NCI-H146 (cell line): ENCODE measurements around the gene RPL12.
A peak's percentile ranks its signal among the peaks of the same experiment; 100 is the strongest.
"Not testable (repeated sequence)": the region's sequence is repeated elsewhere in the genome, so short reads cannot be mapped to it uniquely, and the experiment has no call there.

Experiments used
- DNase-seq: peaks from one replicate; lab custom pipeline; 2025; lab: John Stamatoyannopoulos, UW

The RPL12 gene

DNA sequence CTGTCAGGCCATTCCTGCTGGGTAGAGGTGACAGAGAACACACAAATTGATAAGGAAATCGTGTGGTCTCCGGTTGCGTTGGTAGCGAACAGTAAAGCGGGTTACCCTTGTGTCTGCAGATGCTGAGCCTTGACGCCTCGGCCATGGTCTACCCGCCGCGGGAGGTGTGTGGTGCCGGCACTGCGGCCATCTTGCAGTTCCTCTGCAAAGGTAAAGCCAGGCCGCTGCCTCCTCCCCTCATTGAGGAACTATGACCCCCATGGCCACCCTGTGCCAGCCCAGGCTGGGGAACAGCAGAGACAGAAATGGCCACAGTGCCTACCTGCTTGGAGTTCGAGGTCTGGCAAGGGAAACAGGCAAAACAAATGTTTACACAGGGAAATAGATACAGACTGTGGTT lies 16.4 kb upstream of the RPL12 start:
- DNase-seq: no peak

DNA sequence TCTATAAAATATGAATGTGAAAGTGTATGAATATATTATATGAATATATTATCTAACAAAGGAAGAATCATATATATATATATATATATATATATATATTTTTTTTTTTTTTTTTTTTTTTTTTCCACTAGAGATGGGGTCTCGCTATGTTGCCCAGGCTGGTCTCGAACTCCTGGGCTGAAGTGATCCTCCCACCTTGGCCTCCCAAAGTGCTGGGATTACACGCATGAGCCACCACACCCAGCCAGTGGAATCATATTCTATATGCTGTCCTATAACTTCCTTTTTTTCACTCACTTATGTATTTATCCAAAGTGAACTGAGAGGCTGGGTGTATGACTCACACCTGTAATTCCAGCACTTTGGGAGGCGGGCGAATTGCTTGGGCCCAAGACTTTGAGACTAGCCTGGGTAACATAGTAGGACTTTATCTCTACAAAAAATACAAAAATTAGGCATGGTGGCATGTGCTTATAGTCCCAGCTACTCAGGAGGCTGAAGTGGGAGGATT lies 15.3 kb upstream of the RPL12 start:
- DNase-seq: not testable (repeated sequence)

DNA sequence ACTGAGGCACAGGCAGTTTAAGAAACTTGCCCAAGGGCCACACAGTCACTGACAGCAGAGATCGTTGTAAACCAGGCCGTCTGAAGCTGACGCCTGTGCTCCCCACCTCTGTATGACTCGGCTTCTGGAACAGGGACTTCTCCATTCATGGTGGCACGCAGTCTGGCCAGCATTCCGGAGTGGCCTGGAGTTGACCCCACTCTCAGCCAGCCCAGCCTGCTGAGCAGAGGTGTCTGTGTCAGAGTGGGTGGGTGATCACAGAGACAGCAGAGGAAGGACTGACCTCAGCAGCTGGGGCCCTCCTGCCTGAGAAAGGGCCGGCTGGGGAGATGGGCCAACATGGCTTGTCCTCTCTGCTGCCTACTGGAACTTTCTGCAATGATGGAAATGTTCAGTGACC lies 12.7 kb upstream of the RPL12 start:
- DNase-seq: no peak

DNA sequence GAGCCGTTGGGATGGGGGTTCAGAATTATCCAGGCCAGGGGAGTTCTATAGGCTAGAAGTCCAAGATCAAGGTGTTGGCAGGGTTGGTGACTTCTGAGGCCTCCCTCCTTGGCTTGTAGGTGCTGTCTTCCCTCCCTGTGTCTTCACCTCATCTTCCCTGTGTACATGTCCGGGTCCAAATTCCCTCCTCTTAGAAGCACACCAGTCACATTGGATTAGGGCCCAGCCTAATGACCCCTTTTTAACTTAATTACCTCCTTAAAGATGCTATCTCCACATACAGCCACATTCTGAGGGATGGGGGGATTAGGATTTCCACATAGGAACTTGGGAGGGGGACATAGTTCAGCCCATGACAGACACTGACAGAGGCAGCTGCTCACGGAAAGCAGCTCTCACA lies 12.2 kb upstream of the RPL12 start:
- DNase-seq: no peak

DNA sequence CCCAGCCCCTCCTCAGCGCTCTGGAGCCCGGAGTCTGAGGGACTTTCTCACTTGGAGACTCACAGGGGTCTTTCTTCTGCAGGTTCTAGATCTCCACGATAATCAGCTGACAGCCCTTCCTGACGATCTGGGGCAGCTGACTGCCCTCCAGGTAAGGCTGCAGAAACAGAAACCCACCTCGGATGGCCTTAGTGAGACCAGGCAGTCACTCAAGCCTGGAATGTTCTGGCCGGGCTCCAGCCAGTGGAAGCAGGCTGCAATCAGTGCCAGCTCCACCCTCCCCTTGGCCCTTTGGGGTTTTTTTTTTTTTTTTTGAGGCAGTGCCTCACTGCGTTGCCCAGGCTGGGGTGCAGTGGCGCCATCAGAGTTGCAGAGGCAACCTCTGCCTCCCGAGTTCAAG lies 7.7 kb upstream of the RPL12 start:
- DNase-seq: no peak

DNA sequence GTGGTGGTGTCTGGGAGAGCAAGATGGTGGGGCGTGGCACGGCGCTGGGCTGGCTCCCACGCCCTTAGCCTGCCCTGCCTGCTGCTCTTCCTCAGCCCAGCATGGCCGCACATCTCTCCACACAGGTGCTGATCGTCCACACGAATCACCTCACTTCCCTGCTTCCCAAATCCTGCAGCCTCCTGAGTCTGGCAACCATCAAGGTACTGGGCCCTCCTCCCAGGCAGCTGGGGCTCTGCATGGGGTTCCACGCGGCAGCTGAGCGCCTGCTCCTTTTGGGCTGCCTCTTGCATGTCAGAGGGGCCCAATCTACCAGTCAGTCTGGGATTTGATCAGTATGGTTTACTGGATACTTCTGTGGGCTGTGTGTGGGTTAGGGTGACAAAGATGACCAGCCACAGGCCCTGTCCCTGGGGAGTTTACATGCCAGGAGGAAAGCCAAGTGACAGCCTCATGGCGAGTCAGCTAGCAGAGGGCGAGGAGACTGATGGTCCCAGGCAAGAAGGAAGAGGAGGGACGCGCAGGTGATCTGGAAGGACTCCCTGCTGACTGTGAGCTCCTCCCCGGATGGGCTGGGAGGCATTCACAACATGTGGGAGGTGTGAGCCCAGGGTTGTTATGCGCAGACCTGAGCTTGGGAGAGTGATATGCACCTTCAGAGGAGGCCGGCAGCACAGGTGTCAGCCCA lies 6.1 kb upstream of the RPL12 start:
- DNase-seq: no peak

DNA sequence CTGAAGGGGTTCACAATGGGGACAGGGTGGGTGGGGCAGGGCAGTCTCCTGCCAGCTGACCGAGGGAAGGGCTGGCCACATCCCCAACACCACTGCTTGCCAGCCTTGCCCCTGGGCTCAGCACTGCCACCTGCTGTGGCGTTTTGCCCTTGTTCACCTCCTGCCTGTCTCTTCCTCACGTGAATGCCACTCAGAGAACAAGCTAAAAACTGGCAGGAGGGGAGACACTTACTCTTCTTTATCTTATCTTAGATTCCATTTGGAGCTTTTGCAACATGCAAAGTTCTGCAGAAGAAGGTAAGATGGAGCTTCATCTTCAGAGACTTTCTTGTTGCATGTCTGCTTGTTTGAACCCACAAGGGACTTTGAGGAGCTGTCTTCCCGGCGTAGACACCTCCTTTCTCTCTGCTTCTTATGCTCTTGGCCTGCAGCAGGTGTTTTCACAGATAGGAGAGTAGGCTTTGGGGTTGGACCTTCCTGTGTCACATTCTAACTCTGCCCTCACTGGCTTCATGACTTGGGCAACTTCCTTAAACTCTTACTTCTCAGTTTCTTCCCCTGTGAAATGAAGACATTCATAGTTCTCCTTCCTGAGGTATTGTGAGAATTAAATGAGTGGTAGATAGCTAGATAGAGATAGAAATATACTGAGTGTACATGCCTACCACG lies 4.3 kb upstream of the RPL12 start:
- DNase-seq: no peak

DNA sequence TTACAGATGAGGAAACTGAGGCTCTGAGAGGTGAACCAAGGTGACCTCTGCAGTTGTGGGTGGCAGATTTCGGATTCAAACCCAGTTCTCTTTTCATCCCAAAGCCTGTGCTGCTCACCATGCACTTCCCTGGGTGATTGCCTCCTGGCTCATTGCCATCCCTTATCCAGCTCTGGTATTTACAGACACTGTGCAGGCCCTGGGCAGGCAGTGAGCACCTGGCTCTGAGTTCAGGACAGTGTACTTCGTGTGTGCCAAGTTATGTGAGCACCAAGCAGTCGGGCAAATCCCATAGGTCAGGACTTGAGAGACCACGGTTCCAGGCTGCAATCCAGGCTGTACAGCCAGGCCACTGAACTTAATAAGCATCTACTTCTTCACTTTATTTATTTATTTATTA lies 1.5 kb upstream of the RPL12 start:
- DNase-seq: peak; percentile 8

DNA sequence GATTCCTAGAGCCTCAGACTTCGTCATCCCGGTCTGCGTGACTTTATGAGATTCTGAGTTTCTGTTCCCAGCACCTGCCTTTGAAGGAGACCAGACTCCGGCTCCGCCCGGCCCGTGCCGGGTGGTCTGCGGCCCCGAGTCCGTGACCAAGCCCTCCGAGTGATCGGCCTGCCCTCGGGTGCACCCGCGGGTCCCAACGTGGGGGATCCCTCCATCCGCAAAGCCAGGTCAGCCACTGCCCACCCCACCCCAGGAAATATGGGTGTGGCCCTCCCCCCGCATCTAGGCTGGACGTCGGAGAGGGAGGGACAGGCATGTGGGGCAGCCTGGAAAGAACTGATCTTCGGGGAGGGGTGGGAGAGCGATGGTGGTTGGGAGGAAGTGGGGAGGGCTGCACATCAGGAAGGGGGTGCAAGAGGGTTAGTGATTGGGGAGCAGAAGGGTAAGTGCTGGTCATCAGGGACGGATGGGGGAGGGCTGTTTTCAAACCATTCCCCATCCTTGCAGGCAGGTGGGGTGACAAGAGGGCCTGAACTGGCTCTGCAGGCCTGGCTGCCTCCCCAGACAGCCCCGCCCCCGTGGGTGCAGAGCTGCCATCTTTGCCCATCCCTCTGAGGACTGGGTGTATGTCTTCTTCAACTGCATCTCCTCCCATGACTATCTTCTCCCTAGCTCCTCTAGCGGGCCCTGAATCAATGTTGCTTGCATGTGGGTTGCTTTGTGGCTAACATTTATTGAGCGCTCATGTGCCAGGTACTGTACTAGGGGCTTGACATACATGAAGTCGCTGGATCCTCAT lies 851 bp upstream of the RPL12 start:
- peak; percentile 55 for DNase-seq

DNA sequence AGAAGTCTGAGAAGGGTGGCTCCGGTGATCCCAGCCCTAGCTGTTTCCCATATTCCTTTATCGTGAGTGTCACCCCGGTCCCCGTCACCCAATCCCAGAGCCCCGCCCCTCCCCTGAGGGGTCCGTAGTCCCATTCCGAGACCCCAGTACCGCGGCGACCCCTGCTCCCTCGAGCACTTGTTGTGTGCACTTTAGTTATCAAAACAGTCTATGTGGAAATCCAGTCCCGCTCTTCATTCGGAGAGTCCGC lies 327 bp upstream of the RPL12 start:
- DNase-seq: no peak

DNA sequence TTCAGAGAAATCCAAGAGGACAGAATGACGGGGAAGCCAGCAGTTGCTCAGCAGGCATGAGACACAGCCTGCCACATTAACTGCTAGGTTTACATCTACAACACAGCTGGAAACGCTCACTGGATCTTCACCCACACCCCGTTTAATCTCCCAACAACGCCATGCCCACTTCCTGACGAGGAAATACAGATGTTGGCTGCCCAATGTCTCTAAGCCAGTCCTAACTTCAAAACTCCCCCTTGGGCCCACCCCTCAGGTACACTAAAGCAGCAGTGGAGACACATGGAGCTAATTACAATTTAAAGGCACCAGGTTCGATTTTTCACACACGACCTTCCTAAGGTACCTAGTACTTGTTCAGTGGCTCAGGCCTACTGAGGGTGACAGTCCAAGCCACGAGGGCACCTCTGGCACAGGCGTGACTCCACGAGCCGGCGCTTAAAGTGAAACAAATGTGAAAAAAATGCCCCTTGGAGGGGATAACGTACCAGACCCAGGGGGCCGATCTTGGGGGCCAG lies 904 bp downstream of the RPL12 start:
- DNase-seq: no peak

DNA sequence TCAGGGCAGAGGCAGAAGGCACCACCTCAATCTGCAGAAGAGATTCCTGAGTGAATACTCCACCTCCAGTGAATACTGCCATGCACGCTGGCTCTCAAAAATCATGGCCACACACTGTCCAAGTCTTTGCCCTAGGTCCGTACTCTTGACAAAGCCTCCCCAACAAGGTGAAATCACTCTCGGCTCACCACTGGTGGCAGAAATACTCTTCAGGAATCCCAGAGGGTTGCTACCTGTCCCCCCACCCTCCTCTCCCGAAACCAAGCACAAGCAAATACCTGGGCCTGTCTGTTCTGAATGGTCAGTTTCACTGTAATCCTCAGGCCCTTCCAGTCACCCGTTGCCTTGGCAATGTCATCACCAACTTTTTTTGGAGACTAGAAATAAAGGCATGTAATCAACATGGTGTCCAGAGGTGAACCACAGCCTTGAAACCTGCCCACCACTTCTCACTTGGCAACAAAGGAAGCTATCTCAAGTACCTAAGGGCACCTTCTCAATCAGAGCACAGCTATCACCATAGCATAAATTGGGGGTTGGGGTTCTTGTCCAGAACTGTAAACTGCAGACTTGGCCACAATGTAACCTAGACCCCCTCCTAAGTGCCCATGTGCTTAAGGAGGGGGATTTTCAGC lies 1.8 kb downstream of the RPL12 start:
- no peak for DNase-seq

DNA sequence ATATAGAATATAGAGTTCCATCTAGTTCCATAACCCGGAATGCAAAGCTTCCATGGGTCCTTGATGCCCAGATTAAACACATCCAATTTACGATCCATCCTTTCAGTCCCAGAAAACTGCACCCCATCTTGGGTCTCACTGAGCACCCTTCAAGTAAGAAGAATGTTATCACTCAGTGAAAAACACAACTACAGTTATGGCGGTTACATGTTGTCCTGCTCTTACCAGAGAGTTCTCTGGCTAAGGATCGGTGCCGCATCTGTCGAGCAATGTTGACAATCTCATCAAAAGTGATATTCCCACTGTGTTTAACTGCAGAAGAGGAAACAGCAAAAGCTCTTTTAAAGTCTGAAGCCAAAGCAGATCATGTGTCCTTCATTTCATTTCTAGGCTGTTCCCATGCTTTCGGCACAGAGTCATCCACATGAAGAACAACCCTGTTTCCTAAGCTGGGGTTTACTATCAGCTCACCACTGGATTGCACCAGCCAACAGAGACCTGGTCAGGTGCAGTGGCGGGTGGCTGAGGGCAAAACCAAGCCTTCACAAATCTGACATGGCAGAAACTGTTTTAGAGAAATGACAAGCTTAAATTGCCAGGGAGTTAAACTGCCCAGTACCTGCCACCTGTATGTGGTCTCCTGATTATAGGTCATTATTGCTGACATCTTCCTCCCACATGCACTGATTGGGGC lies 2.9 kb downstream of the RPL12 start:
- DNase-seq: no peak

DNA sequence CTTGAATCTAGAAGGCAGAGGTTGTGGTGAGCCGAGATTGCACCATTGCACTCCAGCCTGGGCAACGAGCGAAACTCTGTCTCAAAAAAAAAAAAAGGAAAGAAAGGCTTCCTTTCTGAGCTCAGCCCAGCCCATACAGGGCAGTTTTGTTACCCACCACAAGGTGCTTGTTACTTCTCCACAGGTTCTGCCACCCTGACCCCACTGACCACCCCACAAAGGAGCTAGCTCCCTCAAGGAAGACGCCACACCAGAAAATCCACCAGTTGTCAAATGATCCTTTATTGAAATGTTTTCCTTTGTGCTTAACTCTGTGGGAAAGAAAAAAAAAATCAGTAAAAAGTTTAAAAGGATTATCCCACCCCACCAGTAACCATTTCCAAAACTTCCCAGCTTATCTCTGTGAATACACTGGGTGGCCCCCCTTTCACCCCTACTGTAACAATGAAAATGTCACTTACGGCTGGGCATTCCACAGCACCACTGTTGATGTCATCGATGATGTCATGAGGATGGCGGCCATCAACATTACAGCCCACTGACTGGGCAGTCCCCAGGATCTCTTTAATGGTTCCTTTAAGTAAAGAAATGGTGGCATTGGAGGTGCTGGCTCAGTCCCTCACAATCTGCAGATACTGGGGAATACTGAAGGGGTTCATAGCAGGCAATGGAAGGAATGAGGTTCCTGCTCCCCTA lies 3.6 kb downstream of the RPL12 start:
- no peak for DNase-seq

DNA sequence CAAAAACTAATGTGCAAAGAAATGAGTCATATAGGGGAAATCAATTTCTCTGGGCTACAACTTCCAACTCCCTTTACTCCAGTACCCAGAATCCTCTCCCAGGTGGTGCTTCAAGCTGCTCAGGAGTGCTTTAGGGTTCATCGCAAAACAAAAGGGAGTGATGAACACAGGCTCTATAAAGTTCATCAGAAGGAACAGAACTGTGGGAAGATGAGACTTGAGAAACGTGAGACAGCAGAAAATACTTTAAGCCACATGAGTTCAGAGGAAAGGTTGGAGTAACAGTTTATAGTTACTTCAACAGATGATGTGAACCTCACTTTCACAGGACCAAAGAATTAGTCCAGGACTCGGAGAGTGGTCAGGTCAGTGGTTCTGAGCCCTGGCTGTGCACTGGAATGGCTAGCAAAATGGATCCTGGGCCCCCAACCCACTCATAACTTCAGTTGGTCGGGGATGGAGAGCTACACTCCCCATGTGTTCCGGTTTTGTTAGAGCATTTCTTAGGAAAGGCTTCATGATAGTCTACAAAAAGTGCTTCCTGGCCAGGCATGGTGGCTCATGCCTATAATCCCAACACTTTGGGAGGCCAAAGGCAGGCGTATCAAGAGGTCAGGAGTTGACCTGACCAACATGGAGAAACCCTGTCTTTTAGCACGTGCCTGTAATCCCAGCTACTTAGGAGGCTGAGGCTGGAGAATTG lies 4.3 kb downstream of the RPL12 start:
- no peak for DNase-seq

DNA sequence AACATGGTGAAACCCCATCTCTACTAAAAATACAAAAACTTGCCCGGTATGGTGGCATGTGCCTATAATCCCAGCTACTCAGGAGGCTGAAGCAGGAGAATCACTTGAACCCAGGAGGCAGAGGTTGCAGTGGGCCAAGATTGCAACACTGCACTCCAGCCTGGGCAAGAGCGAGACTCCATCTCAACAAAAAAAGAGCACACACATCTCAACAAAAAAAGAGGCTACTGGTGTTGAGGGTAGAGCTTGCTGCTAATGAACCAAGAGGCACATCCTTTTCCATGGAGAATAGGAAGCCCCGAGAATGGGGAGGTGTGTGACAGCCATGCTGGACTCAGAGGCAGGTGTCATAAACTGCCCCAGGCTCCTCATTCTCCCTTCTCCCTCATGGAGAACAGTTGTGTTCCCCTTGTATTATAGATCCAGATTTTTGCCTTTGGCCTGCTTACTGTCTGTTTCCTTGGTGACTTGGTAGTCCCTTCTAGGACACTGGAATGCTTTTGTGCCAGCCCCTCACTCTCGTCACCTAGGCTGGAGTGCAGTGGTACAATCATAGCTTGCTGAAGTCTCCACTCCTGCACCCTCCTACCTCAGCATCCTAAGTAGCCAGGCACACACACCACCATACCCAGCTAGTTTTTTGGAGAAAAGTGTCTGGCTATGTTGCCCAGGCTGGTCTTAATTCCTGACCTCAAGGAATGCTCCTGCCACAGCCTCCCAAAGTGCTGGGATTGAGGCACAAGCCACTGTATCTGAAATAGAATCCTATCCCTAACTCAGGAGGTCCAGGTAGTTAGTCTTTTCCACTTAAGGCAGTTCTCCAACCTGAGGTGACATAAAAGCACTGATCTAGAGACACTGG lies 5.1 kb downstream of the RPL12 start:
- no peak for DNase-seq

DNA sequence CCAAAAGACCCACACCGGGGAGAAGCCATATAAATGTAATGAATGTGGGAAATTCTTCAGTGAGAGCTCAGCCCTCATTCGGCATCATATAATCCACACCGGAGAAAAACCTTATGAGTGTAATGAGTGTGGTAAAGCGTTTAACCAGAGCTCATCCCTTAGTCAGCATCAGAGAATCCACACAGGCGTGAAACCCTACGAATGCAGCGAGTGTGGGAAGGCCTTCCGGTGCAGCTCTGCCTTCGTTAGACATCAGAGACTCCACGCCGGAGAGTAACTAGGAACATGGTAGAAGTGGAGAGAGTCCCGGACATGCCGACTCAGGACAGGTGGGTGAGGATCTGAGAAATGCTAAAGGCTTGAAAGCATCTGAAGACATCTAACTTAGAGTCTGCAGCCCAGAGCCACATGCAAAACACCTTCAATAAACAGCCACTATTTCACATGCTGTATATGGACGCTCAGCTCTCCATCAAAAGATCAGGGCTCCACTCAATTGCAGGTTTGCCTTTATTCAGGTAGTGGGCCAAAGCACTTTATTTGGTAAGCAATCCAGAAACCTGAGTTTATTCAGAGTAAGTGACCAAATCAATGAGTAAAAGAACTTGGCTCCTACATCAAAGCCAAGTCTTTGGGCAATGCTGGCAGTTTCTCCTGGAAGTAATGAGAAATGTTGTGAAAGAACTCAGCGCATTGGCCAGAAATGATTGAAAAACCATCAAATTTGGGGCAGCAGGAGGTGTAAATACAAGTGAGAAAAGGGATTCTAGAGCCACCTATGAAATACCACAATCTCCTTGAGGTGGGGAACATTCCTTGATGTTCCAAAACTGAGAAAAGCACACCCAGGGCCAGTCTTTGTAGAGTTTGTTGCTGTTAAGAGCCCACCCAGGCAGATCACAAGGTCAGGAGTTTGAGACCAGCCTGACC lies 6.0 kb downstream of the RPL12 start:
- no peak for DNase-seq

DNA sequence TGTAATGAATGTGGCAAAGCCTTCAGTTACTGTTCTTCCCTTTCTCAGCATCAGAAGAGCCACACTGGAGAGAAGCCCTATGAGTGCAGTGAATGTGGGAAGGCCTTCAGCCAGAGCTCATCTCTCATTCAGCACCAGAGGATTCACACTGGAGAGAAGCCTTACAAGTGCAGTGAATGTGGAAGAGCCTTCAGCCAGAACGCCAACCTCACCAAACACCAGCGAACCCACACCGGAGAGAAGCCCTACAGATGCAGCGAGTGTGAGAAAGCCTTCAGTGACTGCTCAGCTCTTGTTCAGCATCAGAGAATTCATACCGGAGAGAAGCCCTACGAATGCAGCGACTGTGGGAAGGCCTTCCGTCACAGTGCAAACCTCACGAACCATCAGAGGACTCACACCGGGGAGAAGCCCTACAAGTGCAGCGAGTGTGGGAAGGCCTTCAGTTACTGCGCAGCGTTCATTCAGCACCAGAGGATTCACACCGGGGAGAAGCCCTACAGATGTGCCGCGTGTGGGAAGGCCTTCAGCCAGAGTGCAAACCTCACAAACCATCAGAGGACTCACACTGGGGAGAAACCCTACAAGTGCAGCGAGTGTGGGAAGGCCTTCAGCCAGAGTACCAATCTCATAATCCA lies 6.8 kb downstream of the RPL12 start:
- no peak for DNase-seq
